HL-60 (cell line): ENCODE measurements around the gene CREB5.

Source experiments
- CTCF ChIP-seq: IDR thresholded peaks from one replicate; pipeline ENCODE4 v1.5.1; 2011; ENCODE audit warnings: low read length, control low read depth, inconsistent platforms; ENCODE audit not compliant: insufficient read depth
- POLR2AphosphoS5 ChIP-seq: IDR thresholded peaks from 2 replicates; pipeline ENCODE4 v1.6.1; 2012; ENCODE audit warnings: low read depth

GRCh38 chr7:28661826-28662595 is 249.7 kb downstream of the CREB5 start:
- TF ChIP-seq POLR2AphosphoS5 (no peak), CTCF (no peak)
